Kidney (tissue), 14 donors: Measurements from ENCODE around the gene ZNF692. TPM values are rescaled to one million over a fixed set of nuclear protein-coding genes. Genes with fewer than 3 reads are reported as not detected.

Experiments
- DNase-seq, 5 donors: peaks; one replicate each; pipeline ENCODE4 v3.0.0-alpha.2; 2013 to 2020
- FAIRE-seq: peaks from 2 replicates; lab custom pipeline; 2012; peaks lifted over from hg19 to GRCh38; lab: Jason Lieb, UNC
- H3K27ac ChIP-seq, 2 donors: one replicate each; pipeline ENCODE4 v1.7.0; 2013; ENCODE audit warnings: low read depth in 2 of 2, low read length in 2 of 2, inconsistent platforms in 1 of 2
- H3K27me3 ChIP-seq: one replicate; pipeline ENCODE4 v1.7.1; 2013; ENCODE audit warnings: low read length, inconsistent platforms; ENCODE audit not compliant: control insufficient read depth, insufficient read depth
- H3K36me3 ChIP-seq, 3 donors: one replicate each; pipeline versions ENCODE4 v1.7.0 to v1.7.1; 2013; ENCODE audit warnings: low read length in 3 of 3, control low read depth in 1 of 3, inconsistent platforms in 1 of 3; ENCODE audit not compliant: insufficient read depth in 3 of 3, control insufficient read depth in 2 of 3
- H3K4me1 ChIP-seq, 3 donors: one replicate each; pipeline versions ENCODE4 v1.7.0 to v1.7.1; 2013; ENCODE audit warnings: low read length in 3 of 3, inconsistent platforms in 1 of 3, low read depth in 1 of 3; ENCODE audit not compliant: control insufficient read depth in 2 of 3, insufficient read depth in 2 of 3
- H3K4me3 ChIP-seq, 3 donors: one replicate each; pipeline versions ENCODE4 v1.7.0 to v1.8.1; 2013; ENCODE audit warnings: low read length in 3 of 3, control low read depth in 1 of 3, inconsistent platforms in 1 of 3
- H3K9ac ChIP-seq, 3 donors: one replicate each; pipeline versions ENCODE4 v1.7.0 to v1.7.1; 2013; ENCODE audit warnings: low read length in 3 of 3, control low read depth in 1 of 3, inconsistent platforms in 1 of 3
- H3K9me3 ChIP-seq, 3 donors: one replicate each; pipeline versions ENCODE4 v1.7.0 to v1.7.1; 2013; ENCODE audit warnings: low read length in 3 of 3, control low read depth in 1 of 3, inconsistent platforms in 1 of 3; ENCODE audit not compliant: control insufficient read depth in 2 of 3, insufficient read depth in 1 of 3
- intact Hi-C: fragments of 100-400 bp; cut with DNase I; formaldehyde crosslinking; loops from one replicate; pipeline ENCODE4 v1.11.1; 2022
- polyA plus RNA-seq: library from polyadenylated mRNA; stranded (reverse); fragments of 350-450 nt; fragmentation: Illumina TruSeq; extraction: RNeasy Lipid Tissue Mini Kit (QIAGEN cat#74804); gene quantifications from one replicate; pipeline ENCODE4 v1.2.3, GENCODE V29; 2014; ENCODE audit warnings: low read depth, low replicate concordance; ENCODE audit not compliant: insufficient read depth
- total RNA-seq: library from RNA; stranded (reverse); fragmentation: NEBNext Ultra II Directional; extraction: Animal tissue kit (Norgen Biotek cat#: 25700); gene quantifications from one replicate; pipeline ENCODE4 v1.2.1, GENCODE V29; 2021
- TF ChIP-seq, protein P1 (sequence below): IDR thresholded peaks from 3 replicates; pipeline ENCODE4 v1.5.1; 2012; ENCODE audit warnings: mild to moderate bottlenecking, moderate library complexity, borderline replicate concordance; ENCODE audit not compliant: insufficient read depth; ENCODE audit errors: extremely low read depth
- donor health status: control.
- donor health status: control.
- donor health status: control.
- donor health status: control.
- donor health status: control.
- donor health status: DM: yes; HTN: yes; CAD: no.
- donor health status: Normal renal cell carcinoma (clear cell type).

Gene ZNF692
- total and polyA plus RNA-seq, 2 donors from 2014 or later, result 29.6 to 34.4 TPM

DNA sequence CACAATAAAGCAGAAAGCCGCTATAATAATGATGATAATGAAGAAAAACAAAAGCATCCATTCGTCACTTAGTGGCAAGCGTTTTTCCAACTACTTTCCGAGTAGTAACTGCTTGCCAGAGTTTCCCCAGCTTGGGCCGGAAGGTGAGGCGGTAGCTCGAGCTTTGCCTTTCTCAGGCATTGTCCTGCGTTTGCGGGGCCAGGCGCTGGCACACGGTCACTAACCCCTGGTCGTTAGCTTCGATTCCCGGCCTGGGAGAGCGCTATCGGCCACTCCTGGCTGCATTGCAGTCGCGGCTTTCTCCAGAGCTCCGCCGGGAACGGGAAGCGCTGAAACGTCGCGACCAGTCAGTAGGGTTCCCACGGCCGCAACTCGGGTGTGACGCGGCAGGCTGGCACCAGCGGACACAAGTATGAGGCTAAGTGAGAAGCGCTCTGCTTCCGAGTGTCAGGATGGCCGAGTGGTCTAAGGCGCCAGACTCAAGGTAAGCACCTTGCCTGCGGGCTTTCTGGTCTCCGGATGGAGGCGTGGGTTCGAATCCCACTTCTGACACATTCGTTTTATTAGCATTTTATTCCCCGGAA, 14.6 kb upstream of the ZNF692 start:
- peaks cover 0 to 8% (median 0%) of the 10 kb centered on the region in 3 donors for H3K4me1 ChIP-seq
- intact Hi-C loops, result no loop called here
- no peaks in the 10 kb centered on the region for H3K9me3 ChIP-seq
- no peaks in the 10 kb centered on the region for H3K36me3 ChIP-seq
- TF ChIP-seq, protein P1, sequence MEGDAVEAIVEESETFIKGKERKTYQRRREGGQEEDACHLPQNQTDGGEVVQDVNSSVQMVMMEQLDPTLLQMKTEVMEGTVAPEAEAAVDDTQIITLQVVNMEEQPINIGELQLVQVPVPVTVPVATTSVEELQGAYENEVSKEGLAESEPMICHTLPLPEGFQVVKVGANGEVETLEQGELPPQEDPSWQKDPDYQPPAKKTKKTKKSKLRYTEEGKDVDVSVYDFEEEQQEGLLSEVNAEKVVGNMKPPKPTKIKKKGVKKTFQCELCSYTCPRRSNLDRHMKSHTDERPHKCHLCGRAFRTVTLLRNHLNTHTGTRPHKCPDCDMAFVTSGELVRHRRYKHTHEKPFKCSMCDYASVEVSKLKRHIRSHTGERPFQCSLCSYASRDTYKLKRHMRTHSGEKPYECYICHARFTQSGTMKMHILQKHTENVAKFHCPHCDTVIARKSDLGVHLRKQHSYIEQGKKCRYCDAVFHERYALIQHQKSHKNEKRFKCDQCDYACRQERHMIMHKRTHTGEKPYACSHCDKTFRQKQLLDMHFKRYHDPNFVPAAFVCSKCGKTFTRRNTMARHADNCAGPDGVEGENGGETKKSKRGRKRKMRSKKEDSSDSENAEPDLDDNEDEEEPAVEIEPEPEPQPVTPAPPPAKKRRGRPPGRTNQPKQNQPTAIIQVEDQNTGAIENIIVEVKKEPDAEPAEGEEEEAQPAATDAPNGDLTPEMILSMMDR, result no peak
- peak overlapping the region; percentile 74 to 93 (median 87) for H3K4me3 ChIP-seq
- H3K9ac ChIP-seq, result peak overlapping the region; percentile 84 to 99 (median 97)
- no peaks in the 10 kb centered on the region for H3K27me3 ChIP-seq
- DNase-seq (peak; percentile 96 to 99 (median 98)), FAIRE-seq (peak; percentile 35)
- peak overlapping the region; percentile 92 to 98 for H3K27ac ChIP-seq

DNA sequence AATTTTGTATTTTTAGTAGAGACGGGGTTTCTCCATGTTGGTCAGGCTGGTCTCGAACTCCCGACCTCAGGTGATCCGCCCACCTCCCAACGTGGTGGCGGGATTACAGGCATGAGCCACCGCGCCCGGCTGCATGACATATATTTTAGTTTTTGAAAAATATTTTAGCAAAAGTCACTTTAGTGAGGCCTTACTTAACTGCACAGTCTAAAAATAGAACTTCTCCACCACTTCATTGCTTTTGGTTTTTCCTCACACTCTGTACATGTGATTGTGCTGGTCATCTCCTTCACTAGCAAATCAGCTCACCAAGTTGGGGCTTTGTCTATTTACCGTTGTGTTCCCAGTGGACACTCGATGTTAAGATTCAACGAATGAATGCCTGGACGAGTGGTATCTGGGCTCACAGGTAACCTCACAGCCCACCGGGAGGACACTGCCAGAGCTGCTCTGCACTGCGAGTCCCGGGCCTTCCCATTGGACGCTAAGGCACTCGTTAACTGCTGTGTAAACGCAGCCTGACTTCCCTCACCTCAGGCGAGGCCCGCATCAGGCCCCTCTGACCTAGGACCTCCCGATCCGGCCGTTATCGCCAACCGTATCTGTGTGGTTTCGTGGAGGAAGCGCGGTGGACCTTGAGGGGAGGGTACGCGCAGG, 14.0 kb upstream of the ZNF692 start:
- intact Hi-C loops, result no loop called here
- Histone ChIP-seq H3K4me3 (peak overlapping the region; percentile 74 to 93 (median 87)), H3K9me3 (no peaks in the 10 kb centered on the region), H3K9ac (peak overlapping the region; percentile 84 to 99 (median 97)), H3K4me1 (peaks cover 0 to 8% (median 0%) of the 10 kb centered on the region in 3 donors), H3K27ac (peak overlapping the region; percentile 92 to 98), H3K27me3 (no peaks in the 10 kb centered on the region), H3K36me3 (no peaks in the 10 kb centered on the region)
- FAIRE-seq (no peak), DNase-seq (peak; percentile 82 to 89 (median 83))
- TF ChIP-seq, protein P1, result no peak

DNA sequence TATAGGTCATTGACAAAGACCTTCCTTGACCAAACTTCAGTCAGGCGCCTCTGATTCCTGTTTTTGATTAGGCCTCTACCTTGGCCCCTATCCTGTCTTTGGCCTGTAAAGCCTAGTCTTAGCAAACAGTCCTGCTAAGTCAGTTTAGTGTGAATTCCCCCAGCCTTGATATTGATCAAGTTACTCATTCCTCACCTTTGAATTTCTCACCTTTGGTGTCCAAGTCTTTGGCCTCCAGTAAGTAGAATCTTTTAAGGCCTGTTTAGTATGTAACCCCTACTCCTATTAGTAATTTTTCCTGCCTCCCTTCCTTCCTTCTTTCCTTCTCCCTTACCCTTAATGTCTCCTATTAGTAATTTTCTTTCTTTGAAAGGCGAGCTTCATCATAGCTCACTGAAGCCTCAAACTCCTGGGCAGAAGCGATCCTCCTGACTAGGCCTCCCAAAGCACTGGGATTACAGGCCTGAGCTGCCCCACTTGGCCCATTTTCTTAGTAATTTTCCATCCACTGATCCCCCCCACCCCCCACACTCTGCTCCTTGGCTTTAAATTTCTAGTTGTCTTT, 13.0 kb upstream of the ZNF692 start:
- Histone ChIP-seq H3K9me3 (no peaks in the 10 kb centered on the region), H3K27ac (no peak overlapping the region), H3K9ac (no peak overlapping the region), H3K4me1 (peaks cover 0 to 8% (median 0%) of the 10 kb centered on the region in 3 donors), H3K36me3 (no peaks in the 10 kb centered on the region), H3K4me3 (no peak overlapping the region), H3K27me3 (no peaks in the 10 kb centered on the region)
- TF ChIP-seq, protein P1, result no peak
- DNase-seq (no peak), FAIRE-seq (no peak)
- intact Hi-C loops, result no loop called here
